GM12864 (cell line): ENCODE measurements around the gene HEG1.

Experiments used
- DNase-seq: peaks from one replicate; pipeline ENCODE4 v3.0.0-alpha.2; 2011; ENCODE audit warnings: low read depth
- H3K4me3 ChIP-seq: 2 replicates; pipeline ENCODE4 v1.5.1; 2011; ENCODE audit warnings: mild to moderate bottlenecking, low read depth, low read length, control low read depth
- TF ChIP-seq, protein P1 (sequence below): IDR thresholded peaks from 2 replicates; pipeline ENCODE4 v1.5.1; 2011; ENCODE audit warnings: low read depth, mild to moderate bottlenecking, moderate library complexity, low read length, control low read depth, inconsistent platforms; ENCODE audit errors: missing control alignments

HEG1 gene

GRCh38 chr3:125072301-125072700 lies 16.5 kb upstream of the HEG1 start:
- no peak overlapping the region for H3K4me3 ChIP-seq
- TF ChIP-seq, protein P1, sequence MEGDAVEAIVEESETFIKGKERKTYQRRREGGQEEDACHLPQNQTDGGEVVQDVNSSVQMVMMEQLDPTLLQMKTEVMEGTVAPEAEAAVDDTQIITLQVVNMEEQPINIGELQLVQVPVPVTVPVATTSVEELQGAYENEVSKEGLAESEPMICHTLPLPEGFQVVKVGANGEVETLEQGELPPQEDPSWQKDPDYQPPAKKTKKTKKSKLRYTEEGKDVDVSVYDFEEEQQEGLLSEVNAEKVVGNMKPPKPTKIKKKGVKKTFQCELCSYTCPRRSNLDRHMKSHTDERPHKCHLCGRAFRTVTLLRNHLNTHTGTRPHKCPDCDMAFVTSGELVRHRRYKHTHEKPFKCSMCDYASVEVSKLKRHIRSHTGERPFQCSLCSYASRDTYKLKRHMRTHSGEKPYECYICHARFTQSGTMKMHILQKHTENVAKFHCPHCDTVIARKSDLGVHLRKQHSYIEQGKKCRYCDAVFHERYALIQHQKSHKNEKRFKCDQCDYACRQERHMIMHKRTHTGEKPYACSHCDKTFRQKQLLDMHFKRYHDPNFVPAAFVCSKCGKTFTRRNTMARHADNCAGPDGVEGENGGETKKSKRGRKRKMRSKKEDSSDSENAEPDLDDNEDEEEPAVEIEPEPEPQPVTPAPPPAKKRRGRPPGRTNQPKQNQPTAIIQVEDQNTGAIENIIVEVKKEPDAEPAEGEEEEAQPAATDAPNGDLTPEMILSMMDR: no peak
- no peak for DNase-seq

GRCh38 chr3:125069968-125070745 lies 14.4 kb upstream of the HEG1 start:
- H3K4me3 ChIP-seq: no peak overlapping the region
- TF ChIP-seq, protein P1: no peak
- DNase-seq: no peak

DNA sequence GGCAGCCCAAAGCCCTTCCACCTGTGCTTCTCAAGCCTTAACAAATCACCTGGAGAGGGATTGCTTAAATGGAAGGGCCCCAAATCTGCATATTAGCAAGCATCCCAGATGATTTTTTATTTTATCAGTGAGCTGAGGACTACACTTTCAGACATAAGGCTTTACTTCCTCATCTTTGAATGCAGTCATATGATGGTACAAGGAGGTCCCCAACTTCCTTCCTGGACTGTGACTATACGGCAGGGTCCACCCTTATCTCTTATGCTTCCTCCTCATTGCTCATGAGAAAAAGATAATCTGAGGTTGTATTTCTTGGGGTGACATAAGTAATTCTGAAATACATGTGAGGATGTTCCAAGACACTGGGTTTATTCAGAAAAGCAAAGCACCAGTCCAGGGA lies 13.7 kb upstream of the HEG1 start:
- no peak overlapping the region for H3K4me3 ChIP-seq
- TF ChIP-seq, protein P1: no peak
- no peak for DNase-seq

GRCh38 chr3:125068265-125068664 lies 12.5 kb upstream of the HEG1 start:
- DNase-seq: no peak
- no peak overlapping the region for H3K4me3 ChIP-seq
- TF ChIP-seq, protein P1: no peak

- no peak for DNase-seq
- TF ChIP-seq, protein P1: no peak
- no peak overlapping the region for H3K4me3 ChIP-seq
Observed at GRCh38 chr3:125067225-125067624, 11.4 kb upstream of the HEG1 start.

GRCh38 chr3:125062904-125063618 lies 7.3 kb upstream of the HEG1 start:
- no peak overlapping the region for H3K4me3 ChIP-seq
- no peak for DNase-seq
- TF ChIP-seq, protein P1: no peak
